ENCODE data around the gene SLC13A4.

DNA sequence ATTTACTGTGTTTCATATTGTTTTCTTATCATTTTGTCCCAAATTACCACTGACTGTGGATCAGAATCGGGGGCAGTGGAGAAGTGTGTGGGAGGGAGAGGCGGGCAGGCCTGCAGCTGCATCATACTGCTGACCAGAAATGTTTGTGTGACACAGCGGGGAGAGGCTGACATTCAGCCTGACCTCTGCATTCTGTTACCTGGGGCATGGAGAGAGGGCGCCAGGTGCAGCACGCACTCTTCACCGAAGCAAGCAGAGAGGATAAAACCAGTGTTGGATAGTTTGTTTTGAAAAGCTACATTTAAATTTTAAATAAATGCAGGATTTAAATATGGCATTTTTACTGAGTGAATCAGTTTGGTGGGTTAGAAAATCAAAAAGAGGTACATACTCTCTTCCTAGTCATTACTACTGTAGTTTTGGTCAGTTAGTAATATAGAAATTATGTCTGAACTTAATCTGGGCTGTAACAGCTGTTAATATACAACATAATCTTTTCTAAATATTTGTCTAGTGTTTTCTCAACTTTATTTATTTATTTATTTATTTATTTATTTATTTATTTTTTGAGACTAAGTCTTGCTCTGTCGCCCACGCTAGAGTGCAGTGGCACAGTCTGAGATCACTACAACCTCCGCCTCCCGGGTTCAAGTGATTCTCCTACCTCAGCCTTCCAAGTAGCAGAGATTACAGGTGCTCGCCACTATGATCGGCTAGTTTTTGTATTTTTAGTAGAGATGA is 74.5 kb downstream of the SLC13A4 start:
- TF ChIP-seq, protein P1, sequence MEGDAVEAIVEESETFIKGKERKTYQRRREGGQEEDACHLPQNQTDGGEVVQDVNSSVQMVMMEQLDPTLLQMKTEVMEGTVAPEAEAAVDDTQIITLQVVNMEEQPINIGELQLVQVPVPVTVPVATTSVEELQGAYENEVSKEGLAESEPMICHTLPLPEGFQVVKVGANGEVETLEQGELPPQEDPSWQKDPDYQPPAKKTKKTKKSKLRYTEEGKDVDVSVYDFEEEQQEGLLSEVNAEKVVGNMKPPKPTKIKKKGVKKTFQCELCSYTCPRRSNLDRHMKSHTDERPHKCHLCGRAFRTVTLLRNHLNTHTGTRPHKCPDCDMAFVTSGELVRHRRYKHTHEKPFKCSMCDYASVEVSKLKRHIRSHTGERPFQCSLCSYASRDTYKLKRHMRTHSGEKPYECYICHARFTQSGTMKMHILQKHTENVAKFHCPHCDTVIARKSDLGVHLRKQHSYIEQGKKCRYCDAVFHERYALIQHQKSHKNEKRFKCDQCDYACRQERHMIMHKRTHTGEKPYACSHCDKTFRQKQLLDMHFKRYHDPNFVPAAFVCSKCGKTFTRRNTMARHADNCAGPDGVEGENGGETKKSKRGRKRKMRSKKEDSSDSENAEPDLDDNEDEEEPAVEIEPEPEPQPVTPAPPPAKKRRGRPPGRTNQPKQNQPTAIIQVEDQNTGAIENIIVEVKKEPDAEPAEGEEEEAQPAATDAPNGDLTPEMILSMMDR (IDR thresholded peaks at IDR 0.05; ENCODE audit: poor library complexity): no peak
- TF ChIP-seq EZH2 (IDR thresholded peaks at IDR 0.05; ENCODE audit: borderline replicate concordance): no peak
- TF ChIP-seq EZH2phosphoT487 (IDR thresholded peaks at IDR 0.05; ENCODE audit: low read depth, severe bottlenecking, unreplicated experiment): no peak
